ENCODE results near the gene TNFRSF14. TPM values are rescaled to one million over a fixed set of nuclear protein-coding genes. Genes with fewer than 3 reads are reported as not detected.

TNFRSF14 gene
- total RNA-seq, 2 experiments from 2014 or later, result 191 to 194 TPM

DNA sequence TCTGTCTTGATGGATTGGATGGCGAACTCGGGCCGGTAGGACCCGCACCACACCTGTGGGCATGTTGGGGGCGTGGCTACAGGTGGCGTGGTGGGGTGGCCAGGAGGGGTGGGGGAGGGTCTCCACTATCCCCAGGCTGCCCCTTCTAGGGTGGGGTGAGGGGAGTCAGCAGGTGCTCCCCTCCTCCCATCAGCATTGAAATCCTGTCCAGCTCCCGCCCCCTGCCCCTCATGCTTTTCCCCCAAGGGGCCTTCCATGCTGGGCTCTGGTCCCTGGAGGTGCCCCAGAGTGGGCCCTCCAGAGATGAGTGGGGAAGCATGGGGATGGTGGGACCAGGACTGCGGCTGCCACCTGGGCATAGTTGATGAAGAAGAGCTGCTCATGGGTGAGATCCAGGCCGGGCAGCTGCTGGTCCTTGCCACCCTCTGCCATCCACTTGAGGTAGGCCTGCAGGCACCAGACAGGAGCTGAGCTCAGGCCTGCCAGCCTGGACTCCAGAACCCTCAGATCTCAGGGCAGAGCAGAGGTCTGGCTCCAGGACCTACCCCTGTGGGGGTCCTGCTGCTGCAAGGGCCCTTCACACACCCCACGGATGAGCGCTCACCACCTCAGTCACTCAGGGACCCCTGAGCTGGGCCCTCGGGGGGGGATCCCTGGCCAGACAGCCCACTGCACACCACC, 35.5 kb downstream of the TNFRSF14 start:
- peaks cover 8% of the 10 kb centered on the region for H3K36me3 ChIP-seq (ENCODE audit: insufficient read depth, low read length)
- H3K27ac Mint-ChIP-seq, result no peak overlapping the region
- no peaks in the 10 kb centered on the region for H3K27me3 ChIP-seq (ENCODE audit: control insufficient read depth in 1 of 2, insufficient read depth in 2 of 2, low read length in 2 of 2)
- H3K27ac ChIP-seq (ENCODE audit: low read depth in 1 of 2, low read length in 2 of 2), result no peak overlapping the region
- peaks cover 6% of the 10 kb centered on the region for H3K36me3 Mint-ChIP-seq (ENCODE audit: low read depth)
- ChIA-PET CTCF (no interaction called here), POLR2A (no interaction called here)
- H3K4me1 Mint-ChIP-seq (ENCODE audit: low read depth), result peaks cover 5% of the 10 kb centered on the region
- TF ChIP-seq, protein P1, sequence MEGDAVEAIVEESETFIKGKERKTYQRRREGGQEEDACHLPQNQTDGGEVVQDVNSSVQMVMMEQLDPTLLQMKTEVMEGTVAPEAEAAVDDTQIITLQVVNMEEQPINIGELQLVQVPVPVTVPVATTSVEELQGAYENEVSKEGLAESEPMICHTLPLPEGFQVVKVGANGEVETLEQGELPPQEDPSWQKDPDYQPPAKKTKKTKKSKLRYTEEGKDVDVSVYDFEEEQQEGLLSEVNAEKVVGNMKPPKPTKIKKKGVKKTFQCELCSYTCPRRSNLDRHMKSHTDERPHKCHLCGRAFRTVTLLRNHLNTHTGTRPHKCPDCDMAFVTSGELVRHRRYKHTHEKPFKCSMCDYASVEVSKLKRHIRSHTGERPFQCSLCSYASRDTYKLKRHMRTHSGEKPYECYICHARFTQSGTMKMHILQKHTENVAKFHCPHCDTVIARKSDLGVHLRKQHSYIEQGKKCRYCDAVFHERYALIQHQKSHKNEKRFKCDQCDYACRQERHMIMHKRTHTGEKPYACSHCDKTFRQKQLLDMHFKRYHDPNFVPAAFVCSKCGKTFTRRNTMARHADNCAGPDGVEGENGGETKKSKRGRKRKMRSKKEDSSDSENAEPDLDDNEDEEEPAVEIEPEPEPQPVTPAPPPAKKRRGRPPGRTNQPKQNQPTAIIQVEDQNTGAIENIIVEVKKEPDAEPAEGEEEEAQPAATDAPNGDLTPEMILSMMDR (IDR thresholded peaks at IDR 0.05), result no peak
- H3K9me3 ChIP-seq (ENCODE audit: control insufficient read depth in 1 of 2, insufficient read depth in 1 of 2, low read length in 2 of 2), result no peaks in the 10 kb centered on the region
- peaks cover 27% of the 10 kb centered on the region for H3K4me1 ChIP-seq (ENCODE audit: insufficient read depth, low read length)
- no peaks in the 10 kb centered on the region for H3K9me3 Mint-ChIP-seq
- H3K4me3 Mint-ChIP-seq, result peak overlapping the region; percentile 45
- DNase-seq, result peak in 1 of 14 experiments; percentile 21
- no peak overlapping the region for H3K4me3 ChIP-seq (ENCODE audit: low read length)
- ATAC-seq (ENCODE audit: poor library complexity), result no peak
- intact Hi-C loops (cut with DNase I, micrococcal nuclease), result no loop called here
- no peaks in the 10 kb centered on the region for H3K27me3 Mint-ChIP-seq

DNA sequence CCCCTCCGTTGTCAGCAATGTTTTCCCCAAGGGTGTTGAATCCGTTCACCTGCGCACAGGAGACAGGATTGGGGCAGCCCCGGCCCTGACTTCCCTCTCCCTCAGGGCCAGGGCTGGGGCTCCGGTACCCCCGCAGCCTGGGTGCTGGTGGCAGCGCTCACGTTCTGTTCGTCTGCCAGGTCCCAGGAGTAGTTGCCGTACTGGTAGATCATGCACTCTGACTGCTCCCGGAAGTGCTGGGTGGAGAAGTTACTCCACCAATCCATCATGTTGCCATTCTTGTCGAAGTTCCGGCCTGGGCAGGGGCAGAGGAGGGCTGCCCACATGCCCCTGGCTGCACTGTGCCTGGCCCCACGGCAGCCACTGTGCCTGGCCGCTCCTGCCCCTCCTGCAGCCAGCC, 36.5 kb downstream of the TNFRSF14 start:
- peak overlapping the region; percentile 28 for H3K4me3 ChIP-seq (ENCODE audit: low read length)
- peak overlapping the region; percentile 72 for H3K27ac Mint-ChIP-seq
- peaks cover 8% of the 10 kb centered on the region for H3K36me3 ChIP-seq (ENCODE audit: insufficient read depth, low read length)
- H3K9me3 ChIP-seq (ENCODE audit: control insufficient read depth in 1 of 2, insufficient read depth in 1 of 2, low read length in 2 of 2), result no peaks in the 10 kb centered on the region
- TF ChIP-seq, protein P1 (IDR thresholded peaks at IDR 0.05), result no peak
- no peaks in the 10 kb centered on the region for H3K27me3 ChIP-seq (ENCODE audit: control insufficient read depth in 1 of 2, insufficient read depth in 2 of 2, low read length in 2 of 2)
- POLR2A ChIA-PET, result no interaction called here
- CTCF ChIA-PET, result no interaction called here
- intact Hi-C loops (cut with DNase I, micrococcal nuclease), result no loop called here
- H3K4me3 Mint-ChIP-seq, result peak overlapping the region; percentile 68
- peaks cover 6% of the 10 kb centered on the region for H3K36me3 Mint-ChIP-seq (ENCODE audit: low read depth)
- H3K27ac ChIP-seq (ENCODE audit: low read depth in 1 of 2, low read length in 2 of 2), result no peak overlapping the region
- H3K4me1 ChIP-seq (ENCODE audit: insufficient read depth, low read length), result peaks cover 21% of the 10 kb centered on the region
- H3K27me3 Mint-ChIP-seq, result no peaks in the 10 kb centered on the region
- DNase-seq (peak in 4 of 14 experiments; percentile 15 to 41 (median 36)), ATAC-seq (ENCODE audit: poor library complexity) (peak; percentile 69)
- peaks cover 5% of the 10 kb centered on the region for H3K4me1 Mint-ChIP-seq (ENCODE audit: low read depth)
- H3K9me3 Mint-ChIP-seq, result no peaks in the 10 kb centered on the region

DNA sequence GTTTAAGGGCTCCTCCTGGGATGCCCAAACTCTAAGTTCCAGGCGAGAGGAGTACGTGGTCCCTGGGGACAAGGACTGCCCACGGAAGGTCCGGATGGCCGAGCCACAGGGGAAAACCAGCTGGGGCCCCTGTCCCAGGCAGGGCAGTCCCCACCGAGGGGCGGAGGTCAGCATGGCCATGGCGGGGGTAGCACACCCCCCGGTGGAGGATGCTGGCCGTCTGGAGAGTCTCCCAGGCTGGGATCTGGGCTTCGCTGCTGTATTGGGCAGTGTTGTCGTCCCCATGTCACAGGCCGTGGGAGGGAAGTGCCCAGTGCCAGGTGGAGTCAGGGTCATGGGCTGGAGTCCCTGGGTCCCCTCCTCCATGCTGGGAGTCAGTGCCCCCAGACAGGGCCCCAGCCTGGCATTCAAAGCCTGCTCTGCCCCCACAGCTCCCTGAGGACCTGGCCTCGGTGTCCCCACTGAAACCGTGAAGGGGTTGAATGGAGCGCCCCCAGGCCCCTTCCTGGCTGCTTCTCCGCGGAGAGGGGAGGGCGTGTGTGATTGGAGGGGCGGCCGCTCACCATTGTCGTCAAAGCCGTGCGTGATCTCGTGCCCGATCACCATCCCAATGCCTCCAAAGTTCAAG, 37.2 kb downstream of the TNFRSF14 start:
- Histone ChIP-seq H3K4me1 (ENCODE audit: insufficient read depth, low read length) (peaks cover 14% of the 10 kb centered on the region), H3K36me3 (ENCODE audit: insufficient read depth, low read length) (peaks cover 8% of the 10 kb centered on the region), H3K27me3 (ENCODE audit: control insufficient read depth in 1 of 2, insufficient read depth in 2 of 2, low read length in 2 of 2) (no peaks in the 10 kb centered on the region), H3K9me3 (ENCODE audit: control insufficient read depth in 1 of 2, insufficient read depth in 1 of 2, low read length in 2 of 2) (no peaks in the 10 kb centered on the region), H3K27ac (ENCODE audit: low read depth in 1 of 2, low read length in 2 of 2) (no peak overlapping the region), H3K4me3 (ENCODE audit: low read length) (no peak overlapping the region)
- H3K4me3 Mint-ChIP-seq, result no peak overlapping the region
- CTCF ChIA-PET, result no interaction called here
- no peaks in the 10 kb centered on the region for H3K27me3 Mint-ChIP-seq
- H3K27ac Mint-ChIP-seq, result no peak overlapping the region
- no peaks in the 10 kb centered on the region for H3K9me3 Mint-ChIP-seq
- peaks cover 6% of the 10 kb centered on the region for H3K36me3 Mint-ChIP-seq (ENCODE audit: low read depth)
- peaks cover 5% of the 10 kb centered on the region for H3K4me1 Mint-ChIP-seq (ENCODE audit: low read depth)
- intact Hi-C loops (cut with DNase I, micrococcal nuclease), result no loop called here
- peak in 2 of 14 experiments; percentile 24 to 26 for DNase-seq
- no peak for ATAC-seq (ENCODE audit: poor library complexity)
- POLR2A ChIA-PET, result no interaction called here
- TF ChIP-seq, protein P1 (IDR thresholded peaks at IDR 0.05), result no peak

Measured in CD4-positive, alpha-beta T cell (primary cell).